GM12892 (cell line): ENCODE data around the gene EIF2S2.

Experiments used
- DNase-seq: peaks from one replicate; pipeline ENCODE4 v3.0.0; 2011; ENCODE audit not compliant: insufficient read length
- FAIRE-seq: peaks from 2 replicates; lab custom pipeline; 2011; peaks lifted over from hg19 to GRCh38; lab: Jason Lieb, UNC
- POLR2A ChIP-seq: IDR thresholded peaks from 2 replicates; pipeline ENCODE4 v1.6.1; 2011; ENCODE audit warnings: low read depth, low read length, control low read depth
- POLR2AphosphoS5 ChIP-seq: IDR thresholded peaks from 2 replicates; pipeline ENCODE4 v1.6.1; 2011; ENCODE audit warnings: low read depth, low read length, control low read depth
- TAF1 ChIP-seq: IDR thresholded peaks from 2 replicates; pipeline ENCODE4 v1.6.1; 2011; ENCODE audit warnings: low read depth, mild to moderate bottlenecking, control low read depth, low read length, borderline replicate concordance

The EIF2S2 gene

GRCh38 chr20:34064286-34064685, 47.8 kb downstream of the EIF2S2 start:
- TF ChIP-seq POLR2A (no peak), POLR2AphosphoS5 (no peak), TAF1 (no peak)
- DNase-seq (no peak), FAIRE-seq (no peak)

- no peak for FAIRE-seq
- no peak for DNase-seq
- TF ChIP-seq POLR2A (no peak), POLR2AphosphoS5 (no peak), TAF1 (no peak)
These were observed 49.2 kb downstream of the EIF2S2 start for GRCh38 chr20:34062570-34063482.

- no peak for TF ChIP-seq TAF1
- no peak for TF ChIP-seq POLR2AphosphoS5
- no peak for TF ChIP-seq POLR2A
- DNase-seq, result no peak
These were observed 50.3 kb downstream of the EIF2S2 start for GRCh38 chr20:34061695-34062094.

GRCh38 chr20:34060970-34061369, 51.1 kb downstream of the EIF2S2 start:
- FAIRE-seq (no peak), DNase-seq (no peak)
- TF ChIP-seq POLR2A (no peak), POLR2AphosphoS5 (no peak), TAF1 (no peak)

More at GRCh38 chr20:34061695-34062094, 50.3 kb downstream of the EIF2S2 start:
- FAIRE-seq, result peak; percentile 51

- TF ChIP-seq POLR2A, result no peak
- no peak for TF ChIP-seq TAF1
- no peak for TF ChIP-seq POLR2AphosphoS5
- FAIRE-seq (no peak), DNase-seq (no peak)
These were observed 53.2 kb downstream of the EIF2S2 start for GRCh38 chr20:34058831-34059230.

- DNase-seq, result no peak
- FAIRE-seq, result no peak
- TF ChIP-seq POLR2A (no peak), TAF1 (no peak), POLR2AphosphoS5 (no peak)
These were observed 56.8 kb downstream of the EIF2S2 start for GRCh38 chr20:34055290-34055689.

- FAIRE-seq, result no peak
- no peak for TF ChIP-seq POLR2AphosphoS5
- no peak for DNase-seq
These were observed 59.6 kb downstream of the EIF2S2 start for GRCh38 chr20:34052414-34052813.

- no peak for FAIRE-seq
- TF ChIP-seq TAF1, result no peak
- TF ChIP-seq POLR2AphosphoS5, result no peak
- TF ChIP-seq POLR2A, result no peak
- no peak for DNase-seq
These were observed 61.9 kb downstream of the EIF2S2 start for GRCh38 chr20:34049897-34050695.

GRCh38 chr20:34049389-34049788, 62.7 kb downstream of the EIF2S2 start:
- no peak for TF ChIP-seq TAF1
- TF ChIP-seq POLR2A, result no peak
- no peak for TF ChIP-seq POLR2AphosphoS5
- DNase-seq (no peak), FAIRE-seq (no peak)

- FAIRE-seq (no peak), DNase-seq (no peak)
- TF ChIP-seq POLR2A, result no peak
- no peak for TF ChIP-seq POLR2AphosphoS5
- no peak for TF ChIP-seq TAF1
These were observed 64.1 kb downstream of the EIF2S2 start for GRCh38 chr20:34047917-34048316.

- FAIRE-seq (no peak), DNase-seq (no peak)
- no peak for TF ChIP-seq TAF1
- TF ChIP-seq POLR2A, result no peak
- TF ChIP-seq POLR2AphosphoS5, result no peak
These were observed 64.9 kb downstream of the EIF2S2 start for GRCh38 chr20:34047010-34047687.
